Aorta (tissue), 5 donors: ENCODE data around the gene SRGAP2. TPM values are rescaled to one million over a fixed set of nuclear protein-coding genes. Genes with fewer than 3 reads are reported as not detected.
"Not testable (repeated sequence)": the region's sequence is repeated elsewhere in the genome, so short reads cannot be mapped to it uniquely, and the experiment has no call there.

Experiments used
- ATAC-seq: fragments of 200-7000 bp; cut with Tn5 transposase; one replicate; pipeline ENCODE4 v1.9.1; 2022; ENCODE audit warnings: moderate library complexity; ENCODE audit not compliant: low FRiP score
- DNase-seq, 2 donors: peaks; one replicate each; pipeline ENCODE4 v3.0.0-alpha.2; 2020
- H3K27ac ChIP-seq, 2 donors: one replicate each; pipeline ENCODE4 v1.5.1; 2013; ENCODE audit warnings: low read length in 2 of 2, mild to moderate bottlenecking in 2 of 2, moderate library complexity in 2 of 2, control low read depth in 1 of 2, inconsistent platforms in 1 of 2, low read depth in 1 of 2
- H3K27me3 ChIP-seq, 2 donors: one replicate each; pipeline ENCODE4 v1.6.1; 2013; ENCODE audit warnings: control low read depth in 1 of 2, low read length in 1 of 2, mild to moderate bottlenecking in 1 of 2, moderate library complexity in 1 of 2; ENCODE audit not compliant: insufficient read depth in 2 of 2, control insufficient read depth in 1 of 2
- H3K36me3 ChIP-seq, 2 donors: one replicate each; pipeline ENCODE4 v1.6.1; 2013; ENCODE audit warnings: control low read depth in 1 of 2, low read length in 1 of 2, mild to moderate bottlenecking in 1 of 2; ENCODE audit not compliant: insufficient read depth in 2 of 2, control insufficient read depth in 1 of 2
- H3K4me1 ChIP-seq, 2 donors: one replicate each; pipeline ENCODE4 v1.6.1; 2013; ENCODE audit warnings: low read length in 2 of 2, control low read depth in 1 of 2, mild to moderate bottlenecking in 1 of 2, moderate library complexity in 1 of 2; ENCODE audit not compliant: insufficient read depth in 2 of 2, control insufficient read depth in 1 of 2
- H3K4me3 ChIP-seq, 2 donors: one replicate each; pipeline ENCODE4 v1.5.1; 2013; ENCODE audit warnings: low read length in 2 of 2, control low read depth in 1 of 2, mild to moderate bottlenecking in 1 of 2
- H3K9me3 ChIP-seq: one replicate; pipeline ENCODE4 v1.6.1; 2013; ENCODE audit warnings: mild to moderate bottlenecking, low read length; ENCODE audit not compliant: control insufficient read depth
- WGBS, 2 donors: extraction: QIAGEN DNeasy Blood & Tissue Kit; methylation state at CpG; one replicate each; pipeline ENCODE4 v1.1.7; 2013; 5-methylcytosine and 5-hydroxymethylcytosine counted together
- intact Hi-C, 2 donors: fragments of 100-400 bp; cut with DNase I; formaldehyde crosslinking; loops; one replicate each; pipeline versions ENCODE4 v1.14.2 to v1.15.0; 2022
- polyA plus RNA-seq, 2 donors: library from polyadenylated mRNA; stranded (reverse); fragments of 200-250 nt; gene quantifications; one replicate each; pipeline ENCODE4 v1.2.3, GENCODE V29; 2013
- total RNA-seq, 2 donors: library from RNA; stranded (reverse); fragmentation: NEBNext Ultra II Directional; extraction: Animal tissue kit (Norgen Biotek cat#: 25700); gene quantifications; one replicate each; pipeline ENCODE4 v1.2.1, GENCODE V29; 2021
- donor health status: healthy with polysubstance abuse.
- donor health status: Bipolar disorder and iron deficiency.
- donor health status: DM: no; HTN: no; CAD: no.
- donor health status: DM: no; HTN: no; CAD: no.
- donor health status: DM: yes; HTN: yes; CAD: no.

The SRGAP2 gene
- total and polyA plus RNA-seq, 4 donors, result 7.9 to 117 (median 54.8) TPM

DNA sequence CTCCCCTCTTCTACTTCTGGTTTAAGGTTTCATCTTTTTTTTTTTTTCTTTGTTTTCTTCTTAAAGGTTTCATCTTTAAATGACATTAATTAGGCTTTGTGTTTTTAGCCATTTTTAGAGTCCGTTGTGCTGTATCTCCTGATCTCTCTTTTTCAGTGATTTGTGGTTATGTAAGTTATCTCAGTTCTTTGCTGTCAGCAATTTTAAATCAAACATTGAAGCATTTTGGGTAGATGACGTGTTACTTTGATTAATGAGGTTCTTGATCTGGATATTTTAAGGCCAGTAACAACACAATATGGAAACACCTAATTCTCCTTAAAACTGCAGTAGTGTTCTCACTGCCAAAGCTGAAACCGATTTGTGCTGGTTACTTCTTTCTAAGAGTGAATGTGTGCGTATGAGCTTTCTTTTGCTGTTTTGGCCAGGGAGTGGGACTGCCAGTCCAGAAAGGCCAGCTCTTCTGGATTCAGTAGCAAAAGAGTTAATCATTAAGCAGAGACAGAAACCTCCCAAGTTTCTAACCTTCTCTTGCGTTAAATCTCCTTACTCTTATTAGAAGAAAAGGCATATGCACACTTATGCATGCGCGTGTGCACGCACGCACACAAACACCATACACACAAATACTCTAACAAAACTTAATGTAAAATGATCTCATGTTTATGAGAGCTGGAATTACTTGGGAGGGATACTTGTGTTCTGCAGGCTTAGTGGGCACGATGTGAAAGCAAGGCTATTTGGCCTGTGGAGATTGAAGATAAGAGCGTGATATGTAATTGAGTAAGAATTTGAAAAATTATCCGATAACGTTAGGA is 16.4 kb downstream of the SRGAP2 start:
- ATAC-seq, result peak; percentile 33
- H3K36me3 ChIP-seq, H3K4me3 ChIP-seq, H3K27me3 ChIP-seq, DNase-seq, H3K27ac ChIP-seq, H3K9me3 ChIP-seq, H3K4me1 ChIP-seq, intact Hi-C loops: not testable (repeated sequence)
- WGBS, 2 donors, result 3 to 4% methylated on average over 4 to 5 of the region's 13 CpGs

DNA sequence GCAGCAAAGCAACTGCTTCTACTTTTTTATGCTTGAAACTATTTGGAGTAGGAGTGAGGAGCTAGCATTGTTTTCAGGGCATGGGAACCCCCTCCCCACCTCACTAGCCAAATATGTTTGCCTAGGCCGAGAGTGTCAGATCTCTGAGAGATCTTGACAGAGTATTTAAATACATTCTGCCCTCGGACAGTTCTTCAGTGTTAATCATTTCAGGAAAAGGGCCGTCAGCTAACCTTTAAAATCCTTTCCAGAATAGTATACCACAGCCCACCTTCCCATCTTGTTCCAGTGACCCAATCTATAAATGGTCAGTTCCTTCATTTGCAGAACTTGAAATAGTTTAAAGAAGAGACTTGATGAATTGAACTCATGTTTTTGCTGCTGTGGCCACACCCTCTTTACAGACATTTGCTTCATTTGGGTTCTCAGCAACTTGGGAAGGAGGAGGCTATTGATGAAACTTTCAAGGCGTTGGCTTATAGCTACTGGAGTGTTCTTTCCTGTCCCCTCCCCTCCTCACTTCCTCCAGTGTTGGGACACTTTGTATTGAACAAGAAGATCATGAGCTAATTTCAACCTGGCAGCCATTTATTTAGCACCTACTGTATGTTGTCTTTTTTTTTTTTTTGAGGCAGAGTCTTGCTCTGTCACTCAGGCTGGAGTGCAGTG is 17.1 kb downstream of the SRGAP2 start:
- intact Hi-C loops, DNase-seq, H3K4me1 ChIP-seq, H3K9me3 ChIP-seq, H3K27me3 ChIP-seq, H3K36me3 ChIP-seq, H3K27ac ChIP-seq, H3K4me3 ChIP-seq: not testable (repeated sequence)
- 20 to 23% methylated on average over 4 of the region's 4 CpGs for WGBS, 2 donors
- peak; percentile 54 for ATAC-seq

- H3K9me3 ChIP-seq, H3K4me3 ChIP-seq, intact Hi-C loops, H3K4me1 ChIP-seq, H3K27ac ChIP-seq, ATAC-seq, H3K36me3 ChIP-seq, H3K27me3 ChIP-seq, DNase-seq: not testable (repeated sequence)
- WGBS, 2 donors, result no CpG with 5 or more reads among the region's 4 CpGs
Observed at GRCh38 chr1:206221585-206221984, 18.2 kb downstream of the SRGAP2 start.

- H3K27ac ChIP-seq, result not testable (repeated sequence)
Observed at GRCh38 chr1:206224190-206224776, 20.9 kb downstream of the SRGAP2 start.

GRCh38 chr1:206225386-206225785 is 22.0 kb downstream of the SRGAP2 start:
- 91 to 93% methylated on average over 3 to 4 of the region's 4 CpGs for WGBS, 2 donors
- H3K27ac ChIP-seq, intact Hi-C loops, DNase-seq, H3K9me3 ChIP-seq, H3K27me3 ChIP-seq, H3K4me1 ChIP-seq, H3K36me3 ChIP-seq, ATAC-seq, H3K4me3 ChIP-seq: not testable (repeated sequence)

More at GRCh38 chr1:206224190-206224776, 20.9 kb downstream of the SRGAP2 start:
- H3K4me1 ChIP-seq, DNase-seq, intact Hi-C loops, H3K36me3 ChIP-seq, H3K9me3 ChIP-seq, H3K4me3 ChIP-seq, H3K27me3 ChIP-seq, ATAC-seq: not testable (repeated sequence)
- 50 to 65% methylated on average over 2 of the region's 6 CpGs for WGBS, 2 donors

DNA sequence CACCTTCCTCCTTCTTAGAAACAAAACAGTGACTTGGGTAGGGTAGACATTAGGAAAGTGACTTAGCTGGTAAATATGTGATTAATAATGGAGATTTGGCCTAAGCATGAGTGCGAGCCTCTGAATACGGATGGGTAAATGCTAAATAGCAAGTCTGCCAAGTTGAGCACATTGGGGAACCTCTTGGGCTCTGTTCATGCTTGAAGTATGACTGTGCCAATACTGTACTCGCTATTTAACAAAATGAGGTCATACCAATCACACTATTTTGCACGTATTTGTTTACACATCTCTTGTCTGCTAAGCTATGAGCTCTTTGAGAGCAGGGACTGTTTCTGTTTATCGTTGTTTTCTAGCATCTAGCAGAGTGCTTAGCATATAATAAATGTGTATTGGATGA is 23.5 kb downstream of the SRGAP2 start:
- intact Hi-C loops, result not testable (repeated sequence)

DNA sequence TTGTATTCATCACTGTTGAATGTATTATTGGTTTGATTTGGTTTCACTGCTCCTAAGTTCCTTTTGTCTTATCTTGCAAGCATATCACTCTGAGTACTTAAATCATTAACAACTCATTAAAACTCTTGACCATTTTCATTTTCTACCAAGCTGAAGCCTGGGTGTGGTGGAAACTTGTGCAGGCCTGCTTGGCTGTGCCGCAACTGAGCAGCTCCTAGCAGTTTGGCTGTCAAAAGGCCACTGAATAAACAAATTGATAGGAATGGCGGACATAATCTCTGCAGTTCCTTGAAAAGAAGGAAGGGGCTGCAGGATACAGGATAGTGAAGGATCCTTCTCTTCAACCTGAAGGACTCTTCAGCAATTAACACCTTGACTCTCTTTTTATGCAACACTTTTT is 25.9 kb downstream of the SRGAP2 start:
- H3K36me3 ChIP-seq, intact Hi-C loops, DNase-seq, H3K27ac ChIP-seq, H3K9me3 ChIP-seq, H3K27me3 ChIP-seq, ATAC-seq, H3K4me3 ChIP-seq, H3K4me1 ChIP-seq: not testable (repeated sequence)
- WGBS, 2 donors, result 91 to 97% methylated on average over 2 of the region's 2 CpGs

More for the DNA sequence above, 23.5 kb downstream of the SRGAP2 start:
- not testable (repeated sequence) for H3K27ac ChIP-seq, H3K27me3 ChIP-seq, H3K4me1 ChIP-seq, DNase-seq, H3K36me3 ChIP-seq, H3K4me3 ChIP-seq, H3K9me3 ChIP-seq, ATAC-seq
- WGBS, 2 donors, result 82 to 87% methylated on average over 2 to 3 of the region's 5 CpGs

- ATAC-seq, H3K27ac ChIP-seq, intact Hi-C loops: not testable (repeated sequence)
Observed at GRCh38 chr1:206231989-206232388, 28.6 kb downstream of the SRGAP2 start.

More at GRCh38 chr1:206231989-206232388, 28.6 kb downstream of the SRGAP2 start:
- H3K36me3 ChIP-seq, H3K27me3 ChIP-seq, H3K9me3 ChIP-seq, H3K4me3 ChIP-seq, DNase-seq, H3K4me1 ChIP-seq: not testable (repeated sequence)
- 82 to 84% methylated on average over 6 to 9 of the region's 9 CpGs for WGBS, 2 donors
